Coronary artery (tissue), 2 donors: ENCODE measurements around the gene MYBBP1A.
"Not testable (repeated sequence)": the region's sequence is repeated elsewhere in the genome, so short reads cannot be mapped to it uniquely, and the experiment has no call there.

Experiments
- DNase-seq: peaks from one replicate; pipeline ENCODE4 v3.0.0-alpha.2; 2017; ENCODE audit warnings: low spot score
- H3K27ac ChIP-seq, 2 donors: fragments of 200-600 bp; sonication (generic); one replicate each; pipeline ENCODE4 v1.5.1; 2016 to 2019
- H3K4me3 ChIP-seq: fragments of 200-600 bp; sonication (generic); 2 replicates; pipeline ENCODE4 v1.5.1; 2016; ENCODE audit warnings: mild to moderate bottlenecking, moderate library complexity
- CTCF ChIP-seq: fragments of 200-600 bp; sonication (generic); IDR thresholded peaks from one replicate; pipeline ENCODE4 v1.5.1; 2019; ENCODE audit warnings: antibody characterized with exemption

Gene MYBBP1A

GRCh38 chr17:4554997-4555799, at the start of gene MYBBP1A:
Gene MYBBP1A, minus strand, starts transcription at chr17:4555384. Its CDS starts 60 bp downstream, at chr17:4555324.
- DNase-seq, result peak; percentile 95
- Histone ChIP-seq H3K27ac (peak within 1 kb of the TSS; percentile 76 to 77), H3K4me3 (peak within 1 kb of the TSS; percentile 86)

GRCh38 chr17:4604736-4605135, 49.6 kb upstream of the MYBBP1A start:
- not testable (repeated sequence) for DNase-seq, H3K27ac ChIP-seq, H3K4me3 ChIP-seq

More at GRCh38 chr17:4554997-4555799, at the start of gene MYBBP1A:
- TF ChIP-seq CTCF, result no peak

GRCh38 chr17:4604111-4604644, 49.0 kb upstream of the MYBBP1A start:
- no peak overlapping the region for H3K4me3 ChIP-seq
- H3K27ac ChIP-seq, result no peak overlapping the region
- no peak for DNase-seq
- no peak for TF ChIP-seq CTCF

GRCh38 chr17:4602041-4602440, 46.9 kb upstream of the MYBBP1A start:
- DNase-seq, result no peak
- H3K27ac ChIP-seq, result no peak overlapping the region
- no peak overlapping the region for H3K4me3 ChIP-seq
- TF ChIP-seq CTCF, result no peak

GRCh38 chr17:4601326-4601725, 46.1 kb upstream of the MYBBP1A start:
- Histone ChIP-seq H3K27ac (no peak overlapping the region), H3K4me3 (no peak overlapping the region)
- TF ChIP-seq CTCF, result no peak
- DNase-seq, result no peak

- TF ChIP-seq CTCF, result no peak
- no peak for DNase-seq
- Histone ChIP-seq H3K4me3 (no peak overlapping the region), H3K27ac (no peak overlapping the region)
Measured at GRCh38 chr17:4600563-4600962, 45.4 kb upstream of the MYBBP1A start.

GRCh38 chr17:4599505-4600281, 44.5 kb upstream of the MYBBP1A start:
- Histone ChIP-seq H3K4me3 (peak overlapping the region; percentile 28), H3K27ac (peak overlapping the region in 1 of 2 donors; percentile 78)
- DNase-seq, result no peak
- TF ChIP-seq CTCF, result no peak
